ENCODE measurements around the gene MBOAT1.
"Not testable (repeated sequence)": the region's sequence is repeated elsewhere in the genome, so short reads cannot be mapped to it uniquely, and the experiment has no call there.

Gene MBOAT1

GRCh38 chr6:20182069-20182468 lies 30.2 kb downstream of the MBOAT1 start:
- Histone ChIP-seq H3K36me3 (ENCODE audit: insufficient read depth, low read length) (no peaks in the 10 kb centered on the region), H3K4me1 (ENCODE audit: control insufficient read depth, insufficient read depth, low read length) (no peaks in the 10 kb centered on the region), H3K9me3 (replicated peaks; ENCODE audit: low read length) (no peaks in the 10 kb centered on the region), H3K27me3 (ENCODE audit: control insufficient read depth, insufficient read depth, low read length) (no peaks in the 10 kb centered on the region), H3K4me2 (ENCODE audit: low read length) (no peak overlapping the region), H3K4me3 (ENCODE audit: low read length) (no peak overlapping the region), H3K9ac (ENCODE audit: low read depth, low read length) (no peak overlapping the region)

GRCh38 chr6:20180935-20181334 lies 31.3 kb downstream of the MBOAT1 start:
- H3K4me1 ChIP-seq (ENCODE audit: control insufficient read depth, insufficient read depth, low read length): no peaks in the 10 kb centered on the region
- no peaks in the 10 kb centered on the region for H3K36me3 ChIP-seq (ENCODE audit: insufficient read depth, low read length)
- H3K9ac ChIP-seq (ENCODE audit: low read depth, low read length): no peak overlapping the region
- H3K9me3 ChIP-seq (replicated peaks; ENCODE audit: low read length): no peaks in the 10 kb centered on the region
- no peak overlapping the region for H3K4me2 ChIP-seq (ENCODE audit: low read length)
- no peak overlapping the region for H3K4me3 ChIP-seq (ENCODE audit: low read length)
- H3K27me3 ChIP-seq (ENCODE audit: control insufficient read depth, insufficient read depth, low read length): no peaks in the 10 kb centered on the region

DNA sequence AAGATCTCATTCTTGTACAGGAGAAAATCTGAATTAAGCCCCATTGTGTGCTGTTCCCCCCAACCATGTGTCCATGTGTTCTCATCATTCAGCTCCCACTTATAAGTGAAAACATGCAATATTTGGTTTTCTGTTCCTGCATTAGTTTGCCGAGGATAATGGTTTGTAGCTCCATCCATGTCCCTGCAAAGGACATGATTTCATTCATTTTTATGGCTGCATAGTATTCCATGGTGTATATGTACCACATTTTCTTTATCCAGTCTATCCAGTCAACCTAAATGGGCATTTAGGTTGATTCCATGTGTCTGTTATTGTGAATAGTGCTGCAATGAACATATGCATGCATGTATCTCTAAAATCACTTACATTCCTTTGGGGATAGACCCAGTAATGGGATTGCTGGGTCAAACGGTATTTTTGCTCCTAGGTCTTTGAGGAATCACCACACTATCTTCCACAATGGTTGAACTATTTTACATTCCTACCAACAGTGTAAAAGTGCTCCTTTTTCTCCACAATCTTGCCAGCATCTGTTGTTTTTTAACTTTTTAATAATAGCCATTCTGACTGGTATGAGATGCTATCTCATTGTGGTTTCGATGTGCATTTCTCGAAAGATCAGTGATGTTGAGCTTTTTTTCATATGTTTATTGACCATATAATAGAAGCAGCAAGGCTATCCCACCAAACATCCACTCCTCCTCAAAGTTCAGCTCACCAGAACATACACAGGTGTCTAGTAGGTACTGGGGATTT lies 32.8 kb downstream of the MBOAT1 start:
- not testable (repeated sequence) for H3K27me3 ChIP-seq (ENCODE audit: control insufficient read depth, insufficient read depth, low read length); H3K4me2 ChIP-seq (ENCODE audit: low read length); H3K9me3 ChIP-seq (replicated peaks; ENCODE audit: low read length); H3K4me3 ChIP-seq (ENCODE audit: low read length); H3K9ac ChIP-seq (ENCODE audit: low read depth, low read length); H3K4me1 ChIP-seq (ENCODE audit: control insufficient read depth, insufficient read depth, low read length); H3K36me3 ChIP-seq (ENCODE audit: insufficient read depth, low read length)

DNA sequence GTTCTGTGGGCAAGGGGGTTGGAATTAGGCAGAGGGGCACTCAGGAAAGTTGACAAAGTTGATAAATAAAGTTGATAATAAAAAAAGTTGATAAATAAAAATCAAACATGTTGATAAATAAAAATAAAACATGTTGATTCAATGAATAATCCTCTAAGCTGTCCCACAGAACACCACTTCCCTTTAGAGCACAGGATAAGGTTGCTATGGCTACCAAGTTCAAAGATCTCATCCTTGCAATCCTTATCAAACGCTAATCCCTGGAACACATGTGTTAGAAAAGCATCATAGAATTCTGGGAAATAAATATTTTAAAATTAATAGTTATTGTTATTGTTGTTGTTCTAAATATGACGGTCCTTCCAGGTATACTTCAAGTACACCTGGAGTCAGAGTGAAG lies 33.9 kb downstream of the MBOAT1 start:
- Histone ChIP-seq H3K4me1 (ENCODE audit: control insufficient read depth, insufficient read depth, low read length) (no peaks in the 10 kb centered on the region), H3K9ac (ENCODE audit: low read depth, low read length) (no peak overlapping the region), H3K4me3 (ENCODE audit: low read length) (no peak overlapping the region), H3K27me3 (ENCODE audit: control insufficient read depth, insufficient read depth, low read length) (no peaks in the 10 kb centered on the region), H3K4me2 (ENCODE audit: low read length) (no peak overlapping the region), H3K9me3 (replicated peaks; ENCODE audit: low read length) (no peaks in the 10 kb centered on the region), H3K36me3 (ENCODE audit: insufficient read depth, low read length) (no peaks in the 10 kb centered on the region)

DNA sequence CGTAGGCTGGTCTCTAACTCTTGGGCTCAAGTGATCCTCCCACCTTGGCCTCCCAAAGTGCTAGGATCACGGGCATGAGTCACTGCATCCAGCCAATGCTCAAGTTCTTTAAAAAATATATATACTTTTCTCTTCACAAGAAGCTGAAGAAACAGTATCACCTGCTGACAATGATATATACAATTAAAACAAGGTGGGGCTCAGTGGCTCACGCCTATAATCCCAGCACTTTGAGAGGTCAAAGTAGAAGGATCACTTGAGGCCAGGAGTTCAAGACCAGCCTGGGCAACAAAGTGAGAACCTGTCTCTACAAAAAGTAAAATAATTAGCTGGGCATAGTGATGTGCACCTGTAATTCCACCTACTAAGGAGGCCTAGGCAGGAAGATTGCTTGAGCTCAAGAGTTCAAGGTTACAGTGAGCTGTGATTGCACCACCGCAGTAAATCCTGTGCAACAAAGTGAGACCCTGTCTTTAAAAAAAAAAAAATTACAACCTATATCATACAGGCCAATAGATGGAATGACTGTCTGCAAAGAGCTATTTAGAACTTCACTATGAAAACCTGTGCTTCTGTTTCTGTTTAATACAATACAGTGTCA lies 36.4 kb downstream of the MBOAT1 start:
- no peak overlapping the region for H3K4me3 ChIP-seq (ENCODE audit: low read length)
- H3K4me1 ChIP-seq (ENCODE audit: control insufficient read depth, insufficient read depth, low read length): no peaks in the 10 kb centered on the region
- H3K36me3 ChIP-seq (ENCODE audit: insufficient read depth, low read length): no peaks in the 10 kb centered on the region
- H3K4me2 ChIP-seq (ENCODE audit: low read length): no peak overlapping the region
- H3K9me3 ChIP-seq (replicated peaks; ENCODE audit: low read length): no peaks in the 10 kb centered on the region
- no peak overlapping the region for H3K9ac ChIP-seq (ENCODE audit: low read depth, low read length)
- H3K27me3 ChIP-seq (ENCODE audit: control insufficient read depth, insufficient read depth, low read length): no peaks in the 10 kb centered on the region

DNA sequence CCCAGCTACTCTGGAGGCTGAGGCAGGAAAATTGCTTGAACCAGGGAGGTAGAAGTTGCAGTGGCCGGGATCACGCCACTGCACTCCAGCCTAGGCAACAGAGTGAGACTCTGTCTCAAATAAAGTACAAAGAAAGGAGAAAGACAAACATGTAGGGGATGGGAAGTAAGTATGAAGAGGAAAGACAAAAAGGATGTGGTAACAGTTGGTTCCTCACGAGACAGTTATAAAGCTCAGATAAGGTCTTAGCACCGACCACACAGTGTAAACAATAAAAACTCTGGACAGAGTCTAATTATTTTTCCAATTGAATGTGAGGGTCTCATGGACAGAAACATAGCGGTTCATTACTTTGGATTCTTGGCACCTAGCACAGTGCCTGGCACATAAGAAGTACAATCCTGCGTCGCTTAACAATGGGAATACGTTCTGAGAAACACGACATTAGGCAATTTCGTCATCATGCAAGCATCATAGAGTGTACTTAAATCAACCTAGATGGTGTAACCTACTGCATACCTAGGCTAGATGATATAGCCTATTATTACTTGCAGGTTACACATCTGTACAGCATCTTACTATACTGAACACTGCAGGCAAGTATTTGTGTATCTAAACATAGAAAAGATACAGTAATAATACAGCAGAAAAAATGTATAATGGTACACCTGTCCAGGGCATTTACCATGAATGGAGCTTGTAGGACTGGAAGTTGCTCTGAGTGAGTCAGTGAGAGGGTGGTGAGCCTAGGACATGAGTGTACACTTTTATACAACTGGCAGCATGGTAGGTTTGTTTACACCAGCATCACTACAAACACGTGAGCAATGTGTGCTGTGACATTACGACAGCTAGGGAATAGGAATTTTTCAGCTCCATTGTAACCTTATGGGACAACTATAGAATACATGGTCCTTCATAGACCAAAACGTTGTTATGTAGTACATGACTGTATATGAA lies 38.2 kb downstream of the MBOAT1 start:
- Histone ChIP-seq H3K9ac (ENCODE audit: low read depth, low read length) (no peak overlapping the region), H3K9me3 (replicated peaks; ENCODE audit: low read length) (no peaks in the 10 kb centered on the region), H3K27me3 (ENCODE audit: control insufficient read depth, insufficient read depth, low read length) (no peaks in the 10 kb centered on the region), H3K4me1 (ENCODE audit: control insufficient read depth, insufficient read depth, low read length) (no peaks in the 10 kb centered on the region), H3K36me3 (ENCODE audit: insufficient read depth, low read length) (no peaks in the 10 kb centered on the region), H3K4me3 (ENCODE audit: low read length) (no peak overlapping the region), H3K4me2 (ENCODE audit: low read length) (no peak overlapping the region)

DNA sequence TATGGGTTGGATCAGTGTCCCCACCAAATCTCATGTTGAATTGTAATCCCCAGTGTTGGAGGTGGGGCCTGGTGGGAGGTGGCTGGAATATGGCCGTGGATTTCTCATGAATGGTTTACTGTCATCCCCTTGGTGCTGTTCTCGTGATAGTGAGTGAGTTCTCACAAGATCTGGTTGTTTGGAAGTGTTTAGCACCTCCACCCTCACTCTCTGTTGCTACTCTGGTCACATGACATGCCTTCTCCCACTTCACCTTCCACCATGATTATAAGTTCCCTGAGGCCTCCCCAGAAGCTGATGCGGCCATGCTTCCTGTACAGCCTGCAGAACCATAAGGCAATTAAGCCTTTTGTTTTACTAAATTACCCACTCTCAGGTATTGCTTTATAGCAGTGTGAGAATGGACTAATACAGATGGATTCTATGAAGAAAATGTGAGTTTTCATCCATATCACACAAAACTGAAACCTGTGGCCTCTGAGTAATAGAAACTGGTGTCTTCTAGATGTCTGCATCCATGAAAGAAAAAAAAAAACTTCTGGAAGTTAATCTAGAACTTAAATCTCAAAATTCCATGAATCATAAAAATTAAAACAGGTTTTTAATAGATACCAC lies 39.3 kb downstream of the MBOAT1 start:
- Histone ChIP-seq H3K36me3 (ENCODE audit: insufficient read depth, low read length) (no peaks in the 10 kb centered on the region), H3K4me3 (ENCODE audit: low read length) (no peak overlapping the region), H3K4me1 (ENCODE audit: control insufficient read depth, insufficient read depth, low read length) (no peaks in the 10 kb centered on the region), H3K9ac (ENCODE audit: low read depth, low read length) (no peak overlapping the region), H3K4me2 (ENCODE audit: low read length) (no peak overlapping the region), H3K9me3 (replicated peaks; ENCODE audit: low read length) (no peaks in the 10 kb centered on the region), H3K27me3 (ENCODE audit: control insufficient read depth, insufficient read depth, low read length) (no peaks in the 10 kb centered on the region)

DNA sequence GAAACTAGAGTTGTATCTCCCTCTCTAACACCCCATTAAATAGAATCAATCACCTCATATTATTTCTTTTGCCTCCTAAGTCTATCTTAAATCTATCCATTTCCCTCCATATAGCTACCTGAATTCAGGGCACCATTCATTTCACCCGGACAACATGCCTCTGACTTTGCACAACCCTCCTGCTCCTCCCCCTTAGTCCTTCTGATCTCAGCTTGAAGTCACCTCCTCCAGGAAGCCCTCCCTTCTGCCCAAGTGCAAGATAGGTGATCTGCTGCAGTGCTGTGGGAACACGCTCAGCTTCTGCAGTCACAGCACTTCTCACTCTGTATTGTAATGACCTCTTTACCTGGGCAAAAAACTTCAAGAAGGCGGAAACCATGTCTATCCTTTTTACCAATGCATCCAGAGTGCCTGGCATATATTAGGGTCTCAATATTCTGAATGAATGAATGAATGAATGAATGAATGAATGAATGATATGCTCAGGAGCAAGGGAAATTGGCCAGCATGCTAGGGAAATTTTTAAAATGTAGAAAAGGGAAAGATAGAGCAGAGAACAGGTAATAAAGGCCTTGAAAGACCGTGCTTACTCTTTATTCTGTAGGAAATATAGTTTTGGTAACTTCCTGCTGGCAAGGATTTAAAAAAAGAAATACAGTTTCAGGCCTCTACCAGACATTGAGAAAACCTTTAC lies 41.7 kb downstream of the MBOAT1 start:
- no peak overlapping the region for H3K9ac ChIP-seq (ENCODE audit: low read depth, low read length)
- H3K9me3 ChIP-seq (replicated peaks; ENCODE audit: low read length): no peaks in the 10 kb centered on the region
- no peaks in the 10 kb centered on the region for H3K36me3 ChIP-seq (ENCODE audit: insufficient read depth, low read length)
- H3K4me1 ChIP-seq (ENCODE audit: control insufficient read depth, insufficient read depth, low read length): no peaks in the 10 kb centered on the region
- no peak overlapping the region for H3K4me3 ChIP-seq (ENCODE audit: low read length)
- no peaks in the 10 kb centered on the region for H3K27me3 ChIP-seq (ENCODE audit: control insufficient read depth, insufficient read depth, low read length)
- H3K4me2 ChIP-seq (ENCODE audit: low read length): no peak overlapping the region

DNA sequence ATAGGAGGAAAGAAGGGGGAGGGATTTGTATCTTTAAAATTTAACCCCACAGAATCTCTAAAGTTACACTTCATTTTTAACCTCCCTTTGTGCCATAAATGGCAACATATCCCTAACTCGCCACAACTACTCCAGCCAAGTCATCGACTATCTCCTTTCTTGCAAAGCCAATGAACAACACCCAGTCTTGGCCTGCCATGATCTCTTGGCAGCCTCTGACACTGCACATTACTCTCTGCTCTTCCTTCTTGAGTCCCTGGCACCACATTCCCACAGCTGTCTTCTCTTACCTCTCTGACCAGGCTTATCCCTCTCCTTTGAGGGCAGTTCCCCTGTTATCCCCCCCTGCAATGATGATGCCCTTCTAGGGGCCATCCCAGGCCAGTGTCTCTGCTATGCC lies 42.5 kb downstream of the MBOAT1 start:
- H3K9me3 ChIP-seq (replicated peaks; ENCODE audit: low read length): no peaks in the 10 kb centered on the region
- no peak overlapping the region for H3K4me2 ChIP-seq (ENCODE audit: low read length)
- H3K4me3 ChIP-seq (ENCODE audit: low read length): no peak overlapping the region
- no peak overlapping the region for H3K9ac ChIP-seq (ENCODE audit: low read depth, low read length)
- no peaks in the 10 kb centered on the region for H3K36me3 ChIP-seq (ENCODE audit: insufficient read depth, low read length)
- no peaks in the 10 kb centered on the region for H3K27me3 ChIP-seq (ENCODE audit: control insufficient read depth, insufficient read depth, low read length)
- H3K4me1 ChIP-seq (ENCODE audit: control insufficient read depth, insufficient read depth, low read length): no peaks in the 10 kb centered on the region

GRCh38 chr6:20169119-20169557 lies 43.1 kb downstream of the MBOAT1 start:
- Histone ChIP-seq H3K36me3 (ENCODE audit: insufficient read depth, low read length) (no peaks in the 10 kb centered on the region), H3K9ac (ENCODE audit: low read depth, low read length) (no peak overlapping the region), H3K4me3 (ENCODE audit: low read length) (no peak overlapping the region)

DNA sequence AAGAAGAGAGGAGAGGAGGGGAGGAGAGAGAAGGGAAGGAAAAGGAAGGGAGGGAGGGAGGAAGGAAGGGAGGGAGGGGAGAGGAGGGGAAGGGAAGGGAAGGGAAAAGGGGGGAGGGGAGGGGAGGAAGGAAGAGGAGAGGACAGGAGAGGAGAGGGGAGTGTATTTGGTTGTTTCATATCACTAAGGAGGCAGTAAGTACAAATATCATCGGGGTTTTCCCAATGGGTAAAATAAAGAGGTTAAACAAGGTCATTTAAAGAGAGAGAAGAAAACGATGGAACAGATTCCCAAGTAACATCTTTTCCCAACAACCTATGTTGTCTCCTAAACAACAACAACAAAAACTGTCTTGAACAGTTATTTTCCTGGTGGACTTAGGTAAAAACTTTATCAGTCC lies 43.6 kb downstream of the MBOAT1 start:
- Histone ChIP-seq H3K4me1 (ENCODE audit: control insufficient read depth, insufficient read depth, low read length) (no peaks in the 10 kb centered on the region), H3K4me2 (ENCODE audit: low read length) (no peak overlapping the region), H3K4me3 (ENCODE audit: low read length) (no peak overlapping the region), H3K36me3 (ENCODE audit: insufficient read depth, low read length) (no peaks in the 10 kb centered on the region), H3K9me3 (replicated peaks; ENCODE audit: low read length) (no peaks in the 10 kb centered on the region), H3K9ac (ENCODE audit: low read depth, low read length) (no peak overlapping the region), H3K27me3 (ENCODE audit: control insufficient read depth, insufficient read depth, low read length) (no peaks in the 10 kb centered on the region)

More at GRCh38 chr6:20169119-20169557, 43.1 kb downstream of the MBOAT1 start:
- H3K4me2 ChIP-seq (ENCODE audit: low read length): no peak overlapping the region
- no peaks in the 10 kb centered on the region for H3K4me1 ChIP-seq (ENCODE audit: control insufficient read depth, insufficient read depth, low read length)
- H3K27me3 ChIP-seq (ENCODE audit: control insufficient read depth, insufficient read depth, low read length): no peaks in the 10 kb centered on the region
- no peaks in the 10 kb centered on the region for H3K9me3 ChIP-seq (replicated peaks; ENCODE audit: low read length)
